HG02798 (cell line): Measurements from ENCODE around the gene LLCFC1.

ENCODE experiments used
- ATAC-seq: cut with Tn5 transposase; IDR thresholded peaks from one replicate; pipeline ENCODE4 v1.9.1; 2021; ENCODE audit warnings: mild to moderate bottlenecking; ENCODE audit not compliant: unreplicated experiment, poor library complexity

Gene LLCFC1

DNA sequence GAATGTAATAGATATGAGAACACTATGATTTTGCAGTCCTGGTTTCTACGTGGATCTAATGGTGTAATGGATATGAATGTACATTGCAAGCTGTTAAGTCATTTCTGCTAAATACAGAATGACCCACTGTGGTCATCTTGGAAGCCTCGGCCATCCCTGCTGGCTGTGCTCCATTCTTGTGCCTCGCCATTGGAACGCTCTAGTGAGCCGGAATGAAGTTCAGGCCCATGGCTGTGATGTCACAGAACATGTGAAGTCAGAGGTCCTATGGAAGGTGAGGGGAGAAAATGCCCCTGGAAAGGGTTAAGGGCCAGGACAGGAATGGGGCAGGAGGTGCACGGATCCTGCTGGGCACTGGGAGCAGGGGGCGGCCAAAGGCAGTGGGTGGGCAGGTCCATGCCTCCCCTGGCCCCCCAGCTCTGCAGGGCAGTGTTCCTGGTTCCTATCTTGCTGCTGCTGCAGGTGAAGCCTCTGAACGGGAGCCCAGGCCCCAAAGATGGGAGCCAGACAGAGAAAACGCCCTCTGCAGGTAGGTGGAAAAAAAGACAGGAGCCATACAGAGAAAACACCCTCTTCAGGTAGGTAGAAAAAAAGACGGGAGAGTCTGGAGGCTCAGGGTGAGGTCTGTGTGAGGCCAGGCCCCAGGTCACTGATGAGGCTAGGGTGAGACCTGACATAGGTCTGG is at the start of gene LLCFC1:
Gene LLCFC1, plus strand, starts transcription at position 259 of the 685 bp plus-strand sequence. Its CDS starts 138 bp downstream, at position 397.
- no peak for ATAC-seq

DNA sequence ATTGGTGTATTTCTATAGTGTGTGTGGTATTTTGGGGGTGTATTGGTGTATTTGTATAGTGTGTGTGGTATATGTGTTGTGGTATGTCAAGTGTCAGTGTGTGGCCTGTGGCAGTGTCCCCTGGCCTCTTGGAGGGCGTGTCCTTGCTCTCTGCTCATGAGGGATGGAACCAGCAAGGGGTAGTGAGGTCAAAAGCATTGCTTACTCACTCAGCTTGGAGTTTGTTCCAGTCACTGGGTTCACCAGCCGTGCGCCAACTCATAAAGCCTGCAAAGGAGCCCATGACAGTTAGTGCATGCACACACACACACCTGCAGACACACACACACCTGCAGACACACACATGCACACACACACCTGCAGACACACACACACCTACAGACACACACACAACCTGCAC is 49.5 kb upstream of the LLCFC1 start:
- ATAC-seq = no peak

- no peak for ATAC-seq
These were observed 48.3 kb upstream of the LLCFC1 start for GRCh38 chr7:142890874-142891485.

DNA sequence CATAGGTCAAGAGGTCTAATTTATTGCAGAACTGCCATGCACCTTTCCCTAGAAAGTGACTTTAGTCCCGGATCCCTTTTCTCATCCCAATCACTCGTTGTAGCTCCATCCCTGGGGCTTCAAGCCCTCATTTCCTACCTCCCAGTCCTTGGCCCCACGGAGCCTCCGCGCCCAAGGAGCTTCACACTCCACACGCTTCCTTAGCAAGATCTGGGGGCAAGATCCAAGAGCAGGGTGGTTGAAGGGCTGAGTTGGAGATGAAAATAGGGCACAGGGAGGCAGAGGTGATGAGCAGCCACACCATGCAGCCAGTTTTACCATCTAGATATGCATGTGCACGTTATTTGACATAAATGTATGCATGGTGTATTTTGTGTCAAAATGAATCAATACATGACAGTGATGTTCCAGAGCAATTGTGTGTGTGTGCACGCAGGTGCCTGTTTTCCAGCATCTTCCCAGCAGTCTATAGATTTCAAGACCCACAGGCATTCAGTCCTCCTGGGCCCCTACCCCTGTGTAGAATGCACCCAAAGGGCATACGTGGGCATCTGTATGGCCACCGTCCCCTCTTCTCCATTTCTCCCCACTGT is 47.7 kb upstream of the LLCFC1 start:
- ATAC-seq = no peak

DNA sequence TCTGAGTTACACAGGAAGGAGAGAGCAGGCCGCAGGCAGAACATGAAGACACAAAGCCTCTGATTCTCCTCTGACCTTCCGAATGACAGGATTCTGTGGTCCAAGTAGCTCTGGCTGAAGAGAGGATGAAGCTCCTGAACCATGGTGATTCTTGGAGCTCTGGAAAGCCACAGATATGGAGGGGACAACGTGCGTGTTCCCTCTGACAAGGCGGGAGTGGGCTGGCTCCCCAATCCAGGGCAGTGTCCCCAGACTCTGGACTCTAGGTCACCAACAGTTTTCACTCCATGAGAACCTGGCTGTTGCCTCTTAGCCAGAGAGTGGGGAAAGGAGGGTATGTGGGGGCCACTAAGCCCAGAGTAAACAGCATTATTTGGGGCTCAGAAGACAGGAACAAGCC is 46.3 kb upstream of the LLCFC1 start:
- no peak for ATAC-seq

DNA sequence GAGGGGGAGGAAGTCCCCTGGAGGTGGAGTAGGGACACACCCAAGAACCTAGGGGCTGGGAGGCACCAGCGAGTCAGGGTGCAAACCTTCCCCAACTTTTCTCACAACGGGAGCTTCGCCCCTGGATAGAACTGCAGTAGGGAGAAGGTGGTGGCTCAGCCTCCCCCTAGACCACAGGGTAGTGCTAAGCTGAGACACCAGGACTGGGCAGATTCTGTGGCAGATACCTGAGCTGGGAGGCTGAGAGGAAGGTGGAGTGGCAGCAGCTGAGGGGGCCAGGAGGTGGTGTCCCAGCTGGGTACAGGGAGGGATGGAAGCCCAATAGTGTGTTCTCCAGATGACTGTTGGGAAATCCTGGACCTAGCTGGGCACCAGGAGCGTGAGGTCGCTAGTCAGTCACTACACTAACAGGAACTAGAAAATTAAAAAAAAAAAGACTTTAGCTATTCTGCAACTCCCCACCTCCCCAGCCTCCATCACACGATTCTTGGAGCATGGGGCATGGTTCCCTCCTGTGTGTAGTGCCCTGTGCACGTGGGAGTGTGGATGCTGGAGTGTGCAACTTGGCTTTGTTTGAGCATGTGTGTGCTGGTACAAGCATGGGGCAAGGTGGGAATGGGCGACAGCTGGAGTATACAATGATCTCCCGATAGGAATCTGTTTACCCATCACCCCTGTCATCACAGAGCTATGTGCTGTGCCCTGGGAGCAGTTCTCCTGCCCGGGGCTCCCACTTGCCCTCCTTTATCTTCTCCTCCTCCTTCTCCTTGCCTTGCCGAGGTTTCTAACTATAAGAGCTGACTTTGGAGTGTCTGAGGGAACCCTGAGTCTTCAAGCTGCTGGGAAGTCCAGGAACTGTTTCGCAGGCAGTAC is 44.9 kb upstream of the LLCFC1 start:
- no peak for ATAC-seq

DNA sequence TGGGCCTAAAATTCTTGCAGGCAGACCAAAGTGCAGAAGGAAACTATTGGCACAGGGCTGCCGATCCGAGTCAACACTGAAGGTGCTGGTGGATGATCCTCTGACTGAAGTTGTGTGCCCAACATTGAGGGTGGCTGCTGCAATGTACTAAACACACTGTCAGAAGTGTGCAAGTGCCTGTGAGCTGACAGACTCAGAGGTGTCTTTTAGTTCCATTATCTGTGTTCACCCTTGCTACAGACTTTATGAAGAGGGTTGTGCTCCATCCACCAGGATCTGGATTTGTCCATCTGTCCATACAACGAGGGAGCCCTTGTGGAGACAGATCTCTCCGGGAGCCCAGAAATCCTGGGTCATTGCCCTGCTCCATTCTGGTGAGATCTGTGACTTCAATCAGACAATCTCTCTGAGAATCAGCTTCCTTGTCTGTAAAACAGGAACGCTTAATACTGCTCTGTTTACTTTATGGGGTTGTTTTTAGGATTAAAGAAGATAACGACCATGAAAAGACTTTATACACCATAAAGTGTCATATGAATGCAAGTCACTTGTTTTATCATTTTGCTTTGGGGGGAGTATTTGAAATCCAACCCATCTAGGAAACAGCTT is 44.2 kb upstream of the LLCFC1 start:
- ATAC-seq = no peak

GRCh38 chr7:142896151-142896550 is 43.1 kb upstream of the LLCFC1 start:
- no peak for ATAC-seq

DNA sequence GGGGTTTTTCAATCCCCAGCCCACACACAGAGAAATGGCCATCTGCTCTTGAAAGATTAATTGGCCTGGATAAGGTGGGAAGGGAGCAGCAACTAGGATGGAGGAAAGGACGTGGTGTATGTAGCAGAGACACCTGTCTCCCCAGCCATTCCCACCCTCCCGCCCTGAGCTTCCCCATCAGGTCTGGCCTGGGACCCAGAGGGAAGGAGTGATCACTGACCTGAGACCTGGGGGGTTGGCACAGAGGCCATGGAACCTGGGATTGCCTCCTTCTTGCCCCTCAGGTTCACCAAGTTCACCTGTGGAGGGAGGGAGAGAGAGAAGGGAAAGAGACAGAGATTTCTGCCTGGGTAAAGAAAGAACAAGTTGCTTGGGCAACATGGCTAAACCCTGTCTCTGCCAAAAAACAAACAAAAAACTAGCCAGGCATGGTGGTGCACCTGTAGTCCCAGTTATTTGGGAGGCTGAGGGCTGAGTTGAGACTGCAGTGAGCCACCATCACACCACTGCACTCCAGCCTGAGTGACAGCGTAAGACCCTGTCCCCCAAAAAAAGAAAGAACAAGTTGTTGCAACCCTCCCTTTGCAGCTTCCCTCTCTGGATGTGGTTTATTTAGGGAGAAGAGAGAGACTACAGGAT is 42.4 kb upstream of the LLCFC1 start:
- ATAC-seq = no peak

DNA sequence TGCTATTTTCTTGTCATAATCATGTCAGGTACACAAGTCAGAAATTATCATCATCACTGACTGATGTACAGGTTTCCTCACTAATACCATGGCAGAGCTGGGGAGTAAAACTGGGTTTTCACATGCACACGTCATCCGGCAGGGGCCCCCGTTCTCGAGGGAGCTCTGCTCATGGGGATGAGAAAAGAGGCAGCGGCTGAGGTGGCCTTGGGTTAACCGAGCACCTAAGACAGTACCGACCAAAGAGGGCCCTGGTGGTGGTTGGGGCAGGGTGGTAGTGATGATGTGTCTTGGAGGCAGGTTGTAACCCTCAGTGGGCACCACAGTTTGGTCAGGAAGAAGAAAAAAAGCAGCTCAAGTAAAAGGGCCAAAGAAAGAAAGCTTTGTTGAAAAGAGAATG is 41.6 kb upstream of the LLCFC1 start:
- no peak for ATAC-seq

DNA sequence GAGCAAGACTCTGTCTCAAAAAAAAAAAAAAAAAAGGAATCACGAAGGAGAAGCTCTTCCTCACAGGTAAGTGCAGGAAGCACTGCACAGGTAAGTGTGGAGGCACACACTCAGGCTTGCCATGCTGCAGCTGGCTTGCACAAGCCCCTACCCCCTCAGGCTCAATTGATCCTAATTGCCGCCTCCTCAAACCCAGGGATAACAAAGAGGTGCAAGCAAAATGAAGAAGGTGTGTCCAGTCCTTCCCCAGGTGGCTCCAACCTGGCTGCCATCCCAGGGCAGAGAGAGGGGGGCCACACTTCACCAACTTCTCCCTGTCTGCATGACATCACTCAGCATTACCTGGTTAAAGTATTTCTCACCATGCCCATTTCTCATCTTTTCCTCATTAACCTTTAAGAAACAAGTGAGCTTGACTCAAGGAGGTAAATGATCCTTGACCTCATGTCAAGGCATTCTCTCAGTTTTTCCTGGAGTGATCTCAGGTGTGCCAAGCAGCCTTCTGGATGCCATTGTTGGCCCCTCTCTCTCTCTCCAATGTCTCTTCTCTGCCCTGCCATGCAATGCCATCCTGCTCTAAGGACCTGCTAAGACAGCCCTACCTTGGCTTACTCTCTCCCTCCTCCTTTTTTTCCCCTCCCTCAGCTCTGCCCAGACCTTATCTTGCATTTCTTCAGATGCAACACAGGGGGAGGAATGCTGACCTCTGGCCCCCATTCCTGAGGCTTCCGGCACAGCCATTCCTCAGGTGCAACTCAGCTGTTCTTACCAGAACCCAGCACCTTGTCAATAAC is 40.7 kb upstream of the LLCFC1 start:
- ATAC-seq = no peak

DNA sequence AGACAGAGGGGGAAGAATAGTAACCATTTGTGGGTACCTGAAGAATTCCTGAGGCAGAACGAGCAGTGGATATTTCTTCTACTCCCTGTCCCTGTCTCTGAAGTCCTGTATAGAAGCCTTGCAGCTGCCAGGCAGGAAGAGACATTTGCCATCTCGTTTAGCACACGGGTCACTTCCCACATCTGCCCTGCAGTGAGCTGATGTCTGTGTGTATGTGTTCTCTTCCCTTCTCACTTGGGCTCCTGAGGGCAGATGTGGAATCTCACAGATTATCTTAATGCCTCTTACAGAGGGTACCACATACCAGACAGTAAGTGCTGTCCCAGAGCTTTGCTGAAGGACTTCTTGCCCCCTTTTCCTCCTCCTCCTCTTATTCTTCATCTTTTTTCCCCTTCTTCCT is 39.6 kb upstream of the LLCFC1 start:
- no peak for ATAC-seq

DNA sequence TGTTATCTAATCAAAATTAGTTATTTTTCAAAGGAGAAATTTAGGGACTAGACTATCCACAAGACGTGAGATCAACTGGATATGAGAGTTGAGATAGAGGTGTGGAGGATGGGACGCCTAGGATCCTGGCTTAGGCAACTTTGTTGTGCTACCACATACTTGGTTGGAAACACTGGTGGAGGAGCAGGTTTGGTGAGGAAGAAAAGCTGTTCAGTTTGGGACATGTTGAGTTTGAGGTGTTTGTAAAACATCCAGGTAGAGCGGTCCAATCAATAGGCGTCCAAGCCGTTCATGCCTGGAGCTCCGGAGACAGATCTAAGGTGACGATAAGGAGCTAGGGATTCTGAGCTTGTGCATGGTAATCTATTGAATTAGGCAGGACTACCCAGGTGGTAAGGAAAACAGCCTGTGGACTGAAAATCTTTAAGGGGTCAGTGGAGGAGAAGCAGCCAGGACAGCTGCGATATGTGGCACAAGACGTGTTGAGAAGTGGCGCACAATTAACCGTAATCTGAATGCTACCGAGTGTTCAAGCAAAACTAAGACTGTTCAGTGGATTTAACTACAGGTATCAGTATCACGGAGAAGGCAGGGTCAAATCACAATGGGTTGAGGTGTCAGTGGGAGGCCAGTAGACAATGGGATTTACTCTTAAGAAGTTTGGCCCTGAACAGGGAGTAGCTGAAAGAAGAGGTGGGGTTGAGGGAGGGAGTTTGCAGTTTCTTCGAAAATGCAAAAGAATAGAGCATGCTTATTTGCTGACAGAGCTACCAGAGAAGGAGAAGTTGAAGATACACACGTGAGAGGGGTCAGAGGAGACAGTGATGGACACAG is 37.6 kb upstream of the LLCFC1 start:
- no peak for ATAC-seq

DNA sequence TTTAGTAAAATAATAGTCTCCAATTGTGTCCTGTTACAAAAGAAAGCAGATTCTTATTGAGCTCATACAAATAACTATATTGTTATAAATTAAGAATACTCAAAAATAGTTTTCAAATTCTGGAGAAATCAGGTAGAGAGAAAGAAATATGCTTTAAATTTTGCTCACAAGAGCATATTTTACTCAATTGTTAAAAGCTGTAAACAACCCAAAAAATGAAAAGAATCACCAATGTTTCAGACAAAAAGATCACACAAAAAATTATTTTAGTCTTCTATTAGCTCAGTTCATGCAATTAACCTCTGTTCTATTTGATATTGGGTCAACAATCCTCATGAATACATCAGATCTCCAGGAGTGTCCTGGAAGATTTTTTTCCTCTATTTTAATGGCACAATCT is 35.2 kb upstream of the LLCFC1 start:
- ATAC-seq = no peak

DNA sequence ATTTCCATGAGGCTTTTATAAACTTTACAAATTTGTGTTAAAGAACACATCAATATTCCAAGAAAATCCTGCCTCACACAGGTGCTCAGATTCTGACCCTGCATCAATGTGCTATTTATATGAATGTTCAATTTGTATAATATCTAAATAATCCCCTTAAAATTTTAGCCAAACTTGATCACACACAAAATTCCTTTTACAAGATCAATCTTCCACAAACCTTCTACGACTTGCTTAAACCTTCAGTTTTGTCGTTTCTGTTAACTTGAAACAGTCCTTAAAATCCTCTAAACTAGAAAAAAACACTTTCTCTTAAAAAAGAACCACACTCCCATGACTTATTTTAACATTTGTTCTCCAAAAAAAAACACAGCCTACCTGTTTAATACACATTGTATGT is 33.5 kb upstream of the LLCFC1 start:
- no peak for ATAC-seq

- ATAC-seq = no peak
These were observed 32.6 kb upstream of the LLCFC1 start for GRCh38 chr7:142906643-142907042.

DNA sequence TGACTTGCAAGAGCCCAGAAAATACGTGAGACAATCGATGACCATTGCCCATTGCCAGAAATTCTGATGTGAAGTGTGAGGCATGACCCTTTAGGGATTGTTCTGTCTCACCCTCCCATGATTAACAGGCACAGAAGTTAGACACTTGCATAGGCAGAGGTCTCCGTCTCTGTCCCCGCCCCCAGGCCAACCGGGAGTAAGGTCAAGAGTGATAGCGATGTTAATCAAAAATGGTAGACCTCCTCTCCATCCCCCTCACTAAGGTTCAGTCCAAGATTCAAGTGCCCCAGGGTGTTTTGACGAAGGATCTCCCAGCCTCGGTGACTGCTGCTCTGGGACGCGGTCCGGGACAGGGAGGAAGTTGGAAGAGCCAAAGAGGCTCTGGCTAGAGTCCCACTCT is 31.0 kb upstream of the LLCFC1 start:
- no peak for ATAC-seq
